ENCODE results near the gene GCNT4.

GCNT4 gene

GRCh38 chr5:75050415-75050814 lies 1.9 kb downstream of the GCNT4 start:
- no peak for DNase-seq (ENCODE audit: low read depth, low spot score)

- peak; percentile 70 for DNase-seq (ENCODE audit: low read depth, low spot score)
These were observed 2.7 kb downstream of the GCNT4 start for GRCh38 chr5:75049456-75050351.

GRCh38 chr5:75048457-75048953 lies 3.9 kb downstream of the GCNT4 start:
- no peak for DNase-seq (ENCODE audit: low read depth, low spot score)

GRCh38 chr5:75047356-75047755 lies 5.0 kb downstream of the GCNT4 start:
- no peak for DNase-seq (ENCODE audit: low read depth, low spot score)

GRCh38 chr5:75046366-75047142 lies 5.8 kb downstream of the GCNT4 start:
- no peak for DNase-seq (ENCODE audit: low read depth, low spot score)

GRCh38 chr5:75045071-75045470 lies 7.3 kb downstream of the GCNT4 start:
- DNase-seq (ENCODE audit: low read depth, low spot score): no peak

- DNase-seq (ENCODE audit: low read depth, low spot score): no peak
These were observed 8.0 kb downstream of the GCNT4 start for GRCh38 chr5:75044406-75044805.

- DNase-seq (ENCODE audit: low read depth, low spot score): no peak
These were observed 8.6 kb downstream of the GCNT4 start for GRCh38 chr5:75043633-75044264.

GRCh38 chr5:75042522-75042921 lies 9.8 kb downstream of the GCNT4 start:
- DNase-seq (ENCODE audit: low read depth, low spot score): no peak

GRCh38 chr5:75040973-75041372 lies 11.4 kb downstream of the GCNT4 start:
- no peak for DNase-seq (ENCODE audit: low read depth, low spot score)

- DNase-seq (ENCODE audit: low read depth, low spot score): no peak
These were observed 15.3 kb downstream of the GCNT4 start for GRCh38 chr5:75037106-75037505.

- DNase-seq (ENCODE audit: low read depth, low spot score): no peak
These were observed 18.1 kb downstream of the GCNT4 start for GRCh38 chr5:75034137-75034739.

GRCh38 chr5:75031366-75031765 lies 21.0 kb downstream of the GCNT4 start:
- DNase-seq (ENCODE audit: low read depth, low spot score): no peak

- DNase-seq (ENCODE audit: low read depth, low spot score): no peak
These were observed 24.3 kb downstream of the GCNT4 start for GRCh38 chr5:75028090-75028489.

GRCh38 chr5:75023368-75024159 lies 28.8 kb downstream of the GCNT4 start:
- DNase-seq (ENCODE audit: low read depth, low spot score): no peak

GRCh38 chr5:75021800-75022199 lies 30.6 kb downstream of the GCNT4 start:
- no peak for DNase-seq (ENCODE audit: low read depth, low spot score)

GRCh38 chr5:75021219-75021618 lies 31.1 kb downstream of the GCNT4 start:
- DNase-seq (ENCODE audit: low read depth, low spot score): no peak

GRCh38 chr5:75020016-75020656 lies 32.2 kb downstream of the GCNT4 start:
- no peak for DNase-seq (ENCODE audit: low read depth, low spot score)

GRCh38 chr5:75018805-75019587 lies 33.4 kb downstream of the GCNT4 start:
- no peak for DNase-seq (ENCODE audit: low read depth, low spot score)

- no peak for DNase-seq (ENCODE audit: low read depth, low spot score)
These were observed 34.4 kb downstream of the GCNT4 start for GRCh38 chr5:75017971-75018370.

Data from iPS DF 19.7 (cell line).